ENCODE results near the gene SHC3.

The SHC3 gene

GRCh38 chr9:88994469-88995199, 184.0 kb downstream of the SHC3 start:
- DNase-seq (ENCODE audit: low spot score in 2 of 2) = no peak
- H3K27ac Mint-ChIP-seq (ENCODE audit: low read depth) = no peak overlapping the region
- ATAC-seq (replicated peaks; ENCODE audit: extremely low read depth, poor library complexity, severe bottlenecking) = no peak
- H3K36me3 Mint-ChIP-seq (ENCODE audit: insufficient read depth) = no peaks in the 10 kb centered on the region
- H3K4me1 Mint-ChIP-seq = peaks cover 8% of the 10 kb centered on the region
- no peaks in the 10 kb centered on the region for H3K9me3 Mint-ChIP-seq
- H3K4me3 Mint-ChIP-seq = no peak overlapping the region
- peaks cover 44% of the 10 kb centered on the region for H3K27me3 Mint-ChIP-seq

DNA sequence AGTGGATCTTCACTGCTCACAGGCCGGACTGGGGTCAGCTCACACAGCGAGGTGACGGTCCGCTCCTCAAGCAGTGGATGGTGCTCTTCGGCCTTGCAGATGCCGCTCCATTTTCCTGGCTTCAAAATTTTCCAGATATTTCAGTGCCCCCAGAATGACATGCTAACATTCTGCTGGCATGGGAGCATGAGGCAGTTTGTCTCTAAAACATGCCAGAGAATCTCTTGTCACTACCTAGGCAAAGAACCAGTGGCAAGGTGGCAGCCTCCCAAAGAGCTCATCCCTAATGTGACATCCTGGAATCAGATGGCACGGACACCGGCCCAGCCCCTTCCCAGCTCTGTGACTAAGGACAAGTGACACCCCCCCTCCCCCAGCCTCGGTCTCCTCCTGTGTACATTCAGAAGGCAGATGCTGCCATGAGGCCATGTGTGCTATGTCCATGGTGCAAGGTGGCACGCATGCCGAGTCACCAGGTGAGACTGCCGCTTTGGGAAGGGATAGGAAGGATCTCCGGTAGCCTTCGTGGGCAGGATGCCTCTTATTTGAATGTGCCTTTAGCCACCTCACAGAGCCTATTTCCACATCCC, 184.7 kb downstream of the SHC3 start:
- Mint-ChIP-seq H3K4me1 (peaks cover 15% of the 10 kb centered on the region), H3K27ac (ENCODE audit: low read depth) (no peak overlapping the region), H3K27me3 (peaks cover 50% of the 10 kb centered on the region), H3K9me3 (no peaks in the 10 kb centered on the region), H3K36me3 (ENCODE audit: insufficient read depth) (no peaks in the 10 kb centered on the region), H3K4me3 (no peak overlapping the region)
- no peak for DNase-seq (ENCODE audit: low spot score in 2 of 2)
- no peak for ATAC-seq (replicated peaks; ENCODE audit: extremely low read depth, poor library complexity, severe bottlenecking)

DNA sequence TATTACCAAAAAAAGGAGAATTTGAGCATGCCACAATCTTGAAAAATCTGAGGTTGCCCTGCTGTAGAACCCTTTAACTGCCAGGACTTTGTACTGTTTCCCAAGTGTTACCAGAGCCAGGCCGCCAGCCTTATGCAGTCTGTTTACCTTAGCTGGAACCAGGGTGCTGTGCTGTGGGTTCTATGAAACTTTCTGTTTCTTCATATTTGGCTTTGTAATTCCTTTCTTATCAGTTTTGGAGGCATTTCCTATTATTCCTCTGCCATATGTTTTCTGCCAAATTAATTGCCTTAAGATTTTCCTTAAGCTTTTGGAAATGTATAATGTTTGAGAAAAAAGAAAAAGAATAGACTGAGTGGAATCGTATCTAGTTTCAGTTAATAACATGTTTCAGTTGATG, 185.3 kb downstream of the SHC3 start:
- Mint-ChIP-seq H3K36me3 (ENCODE audit: insufficient read depth) (no peaks in the 10 kb centered on the region), H3K27me3 (peaks cover 53% of the 10 kb centered on the region), H3K4me3 (no peak overlapping the region), H3K4me1 (peaks cover 15% of the 10 kb centered on the region), H3K27ac (ENCODE audit: low read depth) (no peak overlapping the region), H3K9me3 (no peaks in the 10 kb centered on the region)
- ATAC-seq (replicated peaks; ENCODE audit: extremely low read depth, poor library complexity, severe bottlenecking) (no peak), DNase-seq (ENCODE audit: low spot score in 2 of 2) (no peak)

DNA sequence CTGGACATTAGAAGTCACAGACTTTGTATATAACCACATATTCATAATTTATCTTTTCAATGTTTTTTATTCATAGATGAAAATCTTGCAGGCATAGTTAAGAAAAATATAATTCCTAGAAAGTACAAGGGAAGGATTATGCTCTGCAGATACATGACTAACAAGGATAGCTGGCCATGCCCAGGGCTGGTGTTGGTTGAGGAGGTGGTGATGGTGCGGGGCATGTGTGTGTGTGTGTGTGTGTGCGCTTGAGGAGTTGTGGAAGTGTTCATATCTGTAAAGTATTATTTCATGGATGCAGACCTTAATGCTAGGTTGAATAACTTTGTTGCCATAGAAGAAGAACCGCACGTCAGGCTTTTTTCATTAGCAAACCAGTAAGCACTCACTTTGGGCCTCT, 186.1 kb downstream of the SHC3 start:
- H3K27ac Mint-ChIP-seq (ENCODE audit: low read depth) = no peak overlapping the region
- H3K9me3 Mint-ChIP-seq = no peaks in the 10 kb centered on the region
- no peak overlapping the region for H3K4me3 Mint-ChIP-seq
- DNase-seq (ENCODE audit: low spot score in 2 of 2) (no peak), ATAC-seq (replicated peaks; ENCODE audit: extremely low read depth, poor library complexity, severe bottlenecking) (no peak)
- H3K27me3 Mint-ChIP-seq = peaks cover 53% of the 10 kb centered on the region
- H3K36me3 Mint-ChIP-seq (ENCODE audit: insufficient read depth) = no peaks in the 10 kb centered on the region
- peaks cover 15% of the 10 kb centered on the region for H3K4me1 Mint-ChIP-seq

- Mint-ChIP-seq H3K36me3 (ENCODE audit: insufficient read depth) (no peaks in the 10 kb centered on the region), H3K4me1 (peaks cover 15% of the 10 kb centered on the region), H3K4me3 (no peak within 1 kb of the TSS), H3K9me3 (no peaks in the 10 kb centered on the region), H3K27me3 (peaks cover 55% of the 10 kb centered on the region), H3K27ac (ENCODE audit: low read depth) (no peak within 1 kb of the TSS)
- DNase-seq (ENCODE audit: low spot score in 2 of 2) (no peak), ATAC-seq (replicated peaks; ENCODE audit: extremely low read depth, poor library complexity, severe bottlenecking) (no peak)
Observed at GRCh38 chr9:88991066-88992034, 187.3 kb downstream of the SHC3 start, which contains the start of gene S1PR3. TSS of gene S1PR3 (plus strand) at chr9:88991468. CDS start at chr9:89001201, 9,733 bp downstream.

- Mint-ChIP-seq H3K27ac (ENCODE audit: low read depth) (no peak overlapping the region), H3K9me3 (no peaks in the 10 kb centered on the region), H3K4me3 (no peak overlapping the region), H3K36me3 (ENCODE audit: insufficient read depth) (no peaks in the 10 kb centered on the region), H3K4me1 (peaks cover 15% of the 10 kb centered on the region), H3K27me3 (peaks cover 61% of the 10 kb centered on the region)
- DNase-seq (ENCODE audit: low spot score in 2 of 2) (no peak), ATAC-seq (replicated peaks; ENCODE audit: extremely low read depth, poor library complexity, severe bottlenecking) (no peak)
Observed at GRCh38 chr9:88990729-88991065, 187.9 kb downstream of the SHC3 start.

DNA sequence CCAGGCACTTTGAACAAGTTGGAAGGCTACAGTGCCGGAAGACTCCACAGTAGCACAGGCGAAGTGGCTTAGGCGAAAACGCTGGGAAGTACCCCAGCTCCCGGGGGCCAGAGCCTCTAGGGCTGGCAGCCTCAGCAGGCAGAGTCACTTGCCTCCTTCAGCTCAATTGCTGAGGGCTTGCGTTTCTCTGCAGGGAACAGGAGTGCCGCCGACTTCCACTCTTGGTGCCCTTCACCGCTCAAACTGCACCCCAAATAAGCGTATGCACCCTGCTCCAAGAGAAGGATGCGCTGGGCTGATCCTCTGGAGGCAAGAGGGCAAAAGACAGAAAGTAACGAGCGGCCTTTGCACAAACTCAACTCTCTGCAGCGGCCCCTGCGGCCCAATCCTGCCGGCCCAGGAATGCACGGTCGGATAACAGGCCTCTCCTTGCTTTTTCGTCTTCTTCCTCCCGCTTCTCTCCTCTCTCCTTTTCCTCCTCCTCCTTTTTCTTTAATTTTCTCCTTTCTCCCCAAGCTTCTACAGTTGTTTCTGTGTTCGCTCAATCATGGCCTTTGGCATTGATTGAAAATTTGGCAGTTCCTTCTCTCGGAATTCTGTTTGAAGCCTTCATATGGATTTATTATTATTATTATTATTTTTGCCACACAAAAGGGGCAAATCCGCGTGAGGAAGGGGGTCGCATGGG, 188.4 kb downstream of the SHC3 start:
- H3K27ac Mint-ChIP-seq (ENCODE audit: low read depth) = no peak overlapping the region
- peaks cover 66% of the 10 kb centered on the region for H3K27me3 Mint-ChIP-seq
- H3K9me3 Mint-ChIP-seq = no peaks in the 10 kb centered on the region
- no peak for ATAC-seq (replicated peaks; ENCODE audit: extremely low read depth, poor library complexity, severe bottlenecking)
- no peaks in the 10 kb centered on the region for H3K36me3 Mint-ChIP-seq (ENCODE audit: insufficient read depth)
- peaks cover 15% of the 10 kb centered on the region for H3K4me1 Mint-ChIP-seq
- H3K4me3 Mint-ChIP-seq = no peak overlapping the region
- DNase-seq (ENCODE audit: low spot score in 2 of 2) = no peak

DNA sequence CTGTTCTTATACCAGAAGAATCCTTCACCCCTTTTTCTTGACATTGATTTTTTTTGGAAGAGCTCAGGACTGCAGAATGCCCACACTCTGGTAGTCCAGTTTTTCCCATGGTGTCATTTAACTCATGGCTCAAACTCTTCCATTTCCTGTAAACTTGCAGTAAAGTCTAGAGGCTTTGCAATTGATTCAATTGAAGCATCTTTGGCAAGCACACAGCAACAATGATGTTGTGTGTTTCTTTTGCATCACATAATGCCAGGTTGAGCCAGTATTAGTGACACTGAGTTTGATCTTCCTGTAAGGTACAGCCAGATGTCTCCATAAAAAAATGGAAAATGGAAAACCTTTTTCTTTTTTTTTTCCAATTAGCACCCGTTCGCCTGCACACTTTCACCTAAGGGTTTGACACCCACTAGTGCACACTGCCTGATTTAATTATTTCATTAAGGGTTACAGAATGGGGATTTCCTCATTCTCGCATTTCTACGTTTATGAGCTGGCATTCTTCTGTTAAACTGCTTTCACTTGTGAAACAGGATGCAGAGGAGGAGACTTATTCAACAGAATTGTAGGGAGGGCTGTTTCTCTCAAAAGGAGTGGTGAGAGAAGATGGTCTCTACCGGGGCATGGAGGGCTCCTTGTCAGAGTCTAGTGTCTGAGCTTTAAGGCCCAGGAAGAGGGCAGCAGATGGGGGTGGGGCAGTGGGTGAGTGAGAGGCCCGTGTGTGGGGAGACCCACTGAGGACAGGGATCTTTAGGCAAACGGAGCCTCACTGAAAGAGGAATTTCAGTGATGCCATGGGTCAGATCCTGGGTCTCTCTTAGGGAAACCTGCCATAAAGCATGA, 189.6 kb downstream of the SHC3 start:
- Mint-ChIP-seq H3K27ac (ENCODE audit: low read depth) (no peak overlapping the region), H3K4me1 (peaks cover 15% of the 10 kb centered on the region), H3K4me3 (peak overlapping the region; percentile 10), H3K27me3 (peaks cover 65% of the 10 kb centered on the region), H3K9me3 (no peaks in the 10 kb centered on the region), H3K36me3 (ENCODE audit: insufficient read depth) (no peaks in the 10 kb centered on the region)
- no peak for DNase-seq (ENCODE audit: low spot score in 2 of 2)
- peak; percentile 65 for ATAC-seq (replicated peaks; ENCODE audit: extremely low read depth, poor library complexity, severe bottlenecking)

- no peak overlapping the region for H3K27ac Mint-ChIP-seq (ENCODE audit: low read depth)
- H3K36me3 Mint-ChIP-seq (ENCODE audit: insufficient read depth) = no peaks in the 10 kb centered on the region
- ATAC-seq (replicated peaks; ENCODE audit: extremely low read depth, poor library complexity, severe bottlenecking) = no peak
- no peak for DNase-seq (ENCODE audit: low spot score in 2 of 2)
- H3K4me3 Mint-ChIP-seq = no peak overlapping the region
- H3K4me1 Mint-ChIP-seq = peaks cover 15% of the 10 kb centered on the region
- H3K27me3 Mint-ChIP-seq = peaks cover 53% of the 10 kb centered on the region
- H3K9me3 Mint-ChIP-seq = no peaks in the 10 kb centered on the region
Observed at GRCh38 chr9:88987661-88988060, 191.0 kb downstream of the SHC3 start.

DNA sequence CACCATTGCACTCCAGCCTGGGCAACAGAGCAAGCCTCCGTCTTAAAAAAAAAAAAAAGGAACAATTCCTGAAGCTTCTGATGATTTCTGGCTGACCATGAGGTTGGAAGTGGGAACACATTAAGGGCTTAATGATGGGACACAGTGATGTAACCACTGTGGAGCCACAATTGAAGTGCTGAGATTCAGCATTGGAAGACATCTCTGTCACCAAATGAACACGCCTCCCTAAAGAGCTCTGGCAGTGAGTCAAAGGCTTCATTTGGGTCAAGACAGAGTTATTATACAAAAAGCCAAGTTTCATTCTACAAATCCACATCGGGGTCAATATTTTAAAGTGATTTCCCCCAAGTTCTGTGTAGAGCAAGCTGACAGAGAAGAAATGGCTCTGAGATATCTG, 191.8 kb downstream of the SHC3 start:
- Mint-ChIP-seq H3K27me3 (peaks cover 45% of the 10 kb centered on the region), H3K27ac (ENCODE audit: low read depth) (no peak overlapping the region), H3K4me3 (no peak overlapping the region), H3K4me1 (peaks cover 15% of the 10 kb centered on the region), H3K9me3 (no peaks in the 10 kb centered on the region), H3K36me3 (ENCODE audit: insufficient read depth) (no peaks in the 10 kb centered on the region)
- DNase-seq (ENCODE audit: low spot score in 2 of 2) (no peak), ATAC-seq (replicated peaks; ENCODE audit: extremely low read depth, poor library complexity, severe bottlenecking) (no peak)

DNA sequence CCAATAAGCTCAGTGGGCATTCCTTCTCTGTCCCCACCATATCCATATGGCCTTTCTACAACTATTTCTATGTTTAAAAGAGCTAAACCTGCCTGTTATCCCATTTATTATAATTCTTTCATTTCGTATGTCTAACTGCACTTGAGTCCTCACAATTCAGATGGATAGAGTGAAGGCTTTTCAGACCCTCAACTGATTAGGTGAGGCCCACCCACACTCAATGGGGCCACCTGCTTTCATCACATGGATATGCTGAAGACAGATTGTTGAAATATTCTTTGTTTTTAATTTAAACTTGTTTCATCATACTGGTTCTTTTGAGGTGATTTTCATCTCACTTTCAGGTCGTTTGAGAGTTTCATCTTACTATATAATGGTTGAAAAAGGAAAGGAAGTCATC, 193.0 kb downstream of the SHC3 start:
- Mint-ChIP-seq H3K4me3 (no peak overlapping the region), H3K27me3 (peaks cover 39% of the 10 kb centered on the region), H3K4me1 (peaks cover 14% of the 10 kb centered on the region), H3K36me3 (ENCODE audit: insufficient read depth) (no peaks in the 10 kb centered on the region), H3K27ac (ENCODE audit: low read depth) (no peak overlapping the region), H3K9me3 (no peaks in the 10 kb centered on the region)
- DNase-seq (ENCODE audit: low spot score in 2 of 2) = no peak
- ATAC-seq (replicated peaks; ENCODE audit: extremely low read depth, poor library complexity, severe bottlenecking) = no peak

GRCh38 chr9:88984543-88984883, 194.1 kb downstream of the SHC3 start:
- peaks cover 28% of the 10 kb centered on the region for H3K27me3 Mint-ChIP-seq
- no peak for ATAC-seq (replicated peaks; ENCODE audit: extremely low read depth, poor library complexity, severe bottlenecking)
- peaks cover 6% of the 10 kb centered on the region for H3K4me1 Mint-ChIP-seq
- DNase-seq (ENCODE audit: low spot score in 2 of 2) = no peak
- no peak overlapping the region for H3K4me3 Mint-ChIP-seq
- H3K36me3 Mint-ChIP-seq (ENCODE audit: insufficient read depth) = no peaks in the 10 kb centered on the region
- H3K27ac Mint-ChIP-seq (ENCODE audit: low read depth) = no peak overlapping the region
- H3K9me3 Mint-ChIP-seq = no peaks in the 10 kb centered on the region
